Measurements from ENCODE around the gene PAK6. TPM values are rescaled to one million over a fixed set of nuclear protein-coding genes. Genes with fewer than 3 reads are reported as not detected.

PAK6 gene
- total RNA-seq, 1 experiment from 2014 or later = not detected

- DNase-seq (ENCODE audit: low spot score) = no peak
Observed at GRCh38 chr15:40255033-40255432, 16.2 kb downstream of the PAK6 start.

GRCh38 chr15:40256638-40257235 lies 17.9 kb downstream of the PAK6 start:
- DNase-seq (ENCODE audit: low spot score) = no peak

- no peak for DNase-seq (ENCODE audit: low spot score)
Observed at GRCh38 chr15:40257656-40258450, 19.0 kb downstream of the PAK6 start.

- DNase-seq (ENCODE audit: low spot score) = no peak
Observed at GRCh38 chr15:40258544-40258943, 19.7 kb downstream of the PAK6 start.

- DNase-seq (ENCODE audit: low spot score) = no peak
Observed at GRCh38 chr15:40259021-40259420, 20.2 kb downstream of the PAK6 start.

- DNase-seq (ENCODE audit: low spot score) = no peak
Observed at GRCh38 chr15:40263024-40263754, 24.3 kb downstream of the PAK6 start.

GRCh38 chr15:40264321-40265153 lies 25.7 kb downstream of the PAK6 start:
- DNase-seq (ENCODE audit: low spot score) = no peak

- DNase-seq (ENCODE audit: low spot score) = no peak
Observed at GRCh38 chr15:40265355-40265754, 26.5 kb downstream of the PAK6 start.

GRCh38 chr15:40265875-40266274 lies 27.0 kb downstream of the PAK6 start:
- DNase-seq (ENCODE audit: low spot score) = no peak

GRCh38 chr15:40266828-40267304 lies 28.0 kb downstream of the PAK6 start:
- DNase-seq (ENCODE audit: low spot score) = peak; percentile 91

GRCh38 chr15:40267670-40268069 lies 28.8 kb downstream of the PAK6 start:
- DNase-seq (ENCODE audit: low spot score) = no peak

GRCh38 chr15:40269604-40270003 lies 30.7 kb downstream of the PAK6 start:
- DNase-seq (ENCODE audit: low spot score) = no peak

- DNase-seq (ENCODE audit: low spot score) = no peak
Observed at GRCh38 chr15:40270246-40270995, 31.6 kb downstream of the PAK6 start.

GRCh38 chr15:40271685-40272484 lies 33.0 kb downstream of the PAK6 start:
- DNase-seq (ENCODE audit: low spot score) = no peak

- DNase-seq (ENCODE audit: low spot score) = no peak
Observed at GRCh38 chr15:40272485-40273056, 33.7 kb downstream of the PAK6 start.

GRCh38 chr15:40273428-40273827 lies 34.6 kb downstream of the PAK6 start:
- no peak for DNase-seq (ENCODE audit: low spot score)

GRCh38 chr15:40274350-40275274 lies 35.7 kb downstream of the PAK6 start:
- peak; percentile 73 for DNase-seq (ENCODE audit: low spot score)

- no peak for DNase-seq (ENCODE audit: low spot score)
Observed at GRCh38 chr15:40275523-40275922, 36.7 kb downstream of the PAK6 start.

GRCh38 chr15:40275954-40276353 lies 37.1 kb downstream of the PAK6 start:
- no peak for DNase-seq (ENCODE audit: low spot score)
